NOMO-1 treated with DMSO at 0.1 percent for 48 hours (cell line): ENCODE measurements around the gene ERI2.
A peak's percentile ranks its signal among the peaks of the same experiment; 100 is the strongest.
"Not testable (repeated sequence)": the region's sequence is repeated elsewhere in the genome, so short reads cannot be mapped to it uniquely, and the experiment has no call there.

Experiments used
- DNase-seq: peaks from one replicate; lab custom pipeline; 2025; ENCODE audit not compliant: unreplicated experiment; lab: John Stamatoyannopoulos, UW

The ERI2 gene

GRCh38 chr16:20767577-20767976, 38.7 kb downstream of the ERI2 start:
- no peak for DNase-seq

GRCh38 chr16:20766294-20766693, 40.0 kb downstream of the ERI2 start:
- DNase-seq: no peak

GRCh38 chr16:20765732-20766131, 40.5 kb downstream of the ERI2 start:
- no peak for DNase-seq

- not testable (repeated sequence) for DNase-seq
These were observed 41.8 kb downstream of the ERI2 start for GRCh38 chr16:20764448-20764847.

- peak; percentile 97 for DNase-seq
These were observed 42.6 kb downstream of the ERI2 start, which contains the start of gene ACSM3 for GRCh38 chr16:20763461-20764232. TSS of gene ACSM3 (plus strand) at chr16:20764014. CDS start at chr16:20770035, 6,021 bp downstream.

- no peak for DNase-seq
These were observed 43.7 kb downstream of the ERI2 start for GRCh38 chr16:20762404-20763123.

GRCh38 chr16:20761175-20761574, 45.1 kb downstream of the ERI2 start:
- no peak for DNase-seq

GRCh38 chr16:20760346-20760745, 45.9 kb downstream of the ERI2 start:
- no peak for DNase-seq

GRCh38 chr16:20755799-20756198, 50.5 kb downstream of the ERI2 start:
- not testable (repeated sequence) for DNase-seq

GRCh38 chr16:20755238-20755637, 51.0 kb downstream of the ERI2 start:
- no peak for DNase-seq

GRCh38 chr16:20753727-20754126, 52.5 kb downstream of the ERI2 start:
- no peak for DNase-seq

- no peak for DNase-seq
These were observed 55.7 kb downstream of the ERI2 start for GRCh38 chr16:20750558-20750957.

- no peak for DNase-seq
These were observed 56.8 kb downstream of the ERI2 start for GRCh38 chr16:20749474-20749873.

- DNase-seq: peak; percentile 91
These were observed 59.0 kb downstream of the ERI2 start for GRCh38 chr16:20747030-20747816.

GRCh38 chr16:20746461-20746860, 59.8 kb downstream of the ERI2 start:
- no peak for DNase-seq
